CD14-positive monocyte (primary cell): ENCODE data around the gene IMMP2L. TPM values are rescaled to one million over a fixed set of nuclear protein-coding genes. Genes with fewer than 3 reads are reported as not detected.

Experiments used
- DNase-seq, 3 donors: peaks; one replicate each; pipeline ENCODE4 v3.0.0-alpha.2; 2011 to 2022
- H2AFZ ChIP-seq: 2 replicates; pipeline ENCODE4 v1.6.0; 2012; ENCODE audit warnings: mild to moderate bottlenecking, low read depth, low read length, inconsistent platforms; ENCODE audit not compliant: insufficient read depth, poor library complexity, severe bottlenecking
- H3K27ac ChIP-seq, 2 donors: 1 replicate in 1 of 2; 2 replicates in 1 of 2; pipeline ENCODE4 v1.5.1; 2012 to 2013; ENCODE audit warnings: low read length in 2 of 2, control low read depth in 1 of 2, inconsistent platforms in 1 of 2, low read depth in 1 of 2, mild to moderate bottlenecking in 1 of 2
- H3K27me3 ChIP-seq, 2 donors: one replicate each; pipeline versions ENCODE4 v1.6.0 to v1.6.1; 2011 to 2013; ENCODE audit warnings: low read length in 2 of 2; ENCODE audit not compliant: control insufficient read depth in 2 of 2, insufficient read depth in 2 of 2
- H3K36me3 ChIP-seq, 2 donors: replicated peaks in 1 of 2; 1 replicate in 1 of 2; 2 replicates in 1 of 2; pipeline versions ENCODE4 v1.5.1 to v1.6.1; 2012 to 2013; ENCODE audit warnings: low read length in 2 of 2, control low read depth in 1 of 2, inconsistent platforms in 1 of 2, mild to moderate bottlenecking in 1 of 2; ENCODE audit not compliant: insufficient read depth in 2 of 2, control insufficient read depth in 1 of 2
- H3K4me1 ChIP-seq, 2 donors: 1 replicate in 1 of 2; 2 replicates in 1 of 2; pipeline versions ENCODE4 v1.5.1 to v1.6.1; 2012 to 2013; ENCODE audit warnings: low read length in 2 of 2, control low read depth in 1 of 2, inconsistent platforms in 1 of 2, mild to moderate bottlenecking in 1 of 2, moderate library complexity in 1 of 2; ENCODE audit not compliant: insufficient read depth in 2 of 2, control insufficient read depth in 1 of 2
- H3K4me2 ChIP-seq: replicated peaks from 2 replicates; pipeline ENCODE3; 2012; ENCODE audit warnings: low read length, moderate library complexity, mild to moderate bottlenecking; ENCODE audit not compliant: poor library complexity, severe bottlenecking; ENCODE audit errors: extremely low read depth
- H3K4me3 ChIP-seq, 3 experiments: fragments of 200-600 bp in 1 of 3; sonication (generic) in 1 of 3; replicated peaks in 1 of 3; 1 replicate in 2 of 3; 2 replicates in 1 of 3; pipeline ENCODE4 v1.5.1; 2011 to 2013; ENCODE audit warnings: low read length in 3 of 3, mild to moderate bottlenecking in 3 of 3, control low read depth in 2 of 3, low read depth in 2 of 3, inconsistent platforms in 1 of 3, moderate library complexity in 1 of 3
- H3K79me2 ChIP-seq: 2 replicates; pipeline ENCODE4 v1.6.0; 2012; ENCODE audit warnings: mild to moderate bottlenecking, control low read depth, inconsistent platforms, low read length, moderate library complexity; ENCODE audit not compliant: insufficient read depth
- H3K9ac ChIP-seq: 2 replicates; pipeline ENCODE4 v1.6.0; 2017; ENCODE audit warnings: low read length, mild to moderate bottlenecking; ENCODE audit not compliant: insufficient read depth, poor library complexity, severe bottlenecking
- H3K9me3 ChIP-seq, 2 donors: replicated peaks in 1 of 2; 1 replicate in 1 of 2; 2 replicates in 1 of 2; pipeline versions ENCODE4 v1.5.1 to v1.6.1; 2012 to 2013; ENCODE audit warnings: low read length in 2 of 2, control low read depth in 1 of 2; ENCODE audit not compliant: control insufficient read depth in 1 of 2, insufficient read depth in 1 of 2
- H4K20me1 ChIP-seq: 2 replicates; pipeline ENCODE4 v1.6.0; 2012; ENCODE audit warnings: mild to moderate bottlenecking, low read length, control low read depth, moderate library complexity; ENCODE audit not compliant: insufficient read depth
- H3K27ac Mint-ChIP-seq, 7 donors: one replicate each; pipeline ENCODE4 v1.8.0; 2020; ENCODE audit warnings: mild to moderate bottlenecking in 7 of 7, mixed read lengths in 7 of 7, moderate library complexity in 6 of 7, inconsistent platforms in 2 of 7
- H3K27me3 Mint-ChIP-seq, 3 donors: one replicate each; pipeline ENCODE4 v1.8.0; 2021 to 2022; ENCODE audit warnings: low read depth in 3 of 3, mild to moderate bottlenecking in 3 of 3, mixed read lengths in 3 of 3, moderate library complexity in 3 of 3, inconsistent platforms in 1 of 3
- H3K36me3 Mint-ChIP-seq, 2 donors: one replicate each; pipeline ENCODE4 v1.8.0; 2020; ENCODE audit warnings: mixed read lengths in 2 of 2, inconsistent platforms in 1 of 2, mild to moderate bottlenecking in 1 of 2
- H3K4me1 Mint-ChIP-seq: one replicate; pipeline ENCODE4 v1.8.0; 2020; ENCODE audit warnings: mild to moderate bottlenecking, mixed read lengths
- H3K4me3 Mint-ChIP-seq, 2 donors: one replicate each; pipeline ENCODE4 v1.8.0; 2020; ENCODE audit warnings: mild to moderate bottlenecking in 2 of 2, mixed read lengths in 2 of 2, moderate library complexity in 1 of 2
- H3K9me3 Mint-ChIP-seq, 7 donors: one replicate each; pipeline ENCODE4 v1.8.0; 2020 to 2022; ENCODE audit warnings: mixed read lengths in 7 of 7, mild to moderate bottlenecking in 6 of 7, moderate library complexity in 6 of 7, inconsistent platforms in 2 of 7
- WGBS: methylation state at CpG from one replicate; pipeline ENCODE4 v1.1.5; 2013; ENCODE audit warnings: missing lambda C conversion rate; ENCODE audit not compliant: insufficient coverage; 5-methylcytosine and 5-hydroxymethylcytosine counted together
- intact Hi-C, 2 donors: fragments of 100-400 bp; cut with micrococcal nuclease; formaldehyde crosslinking; loops; one replicate each; pipeline versions ENCODE4 v1.15.0 to v1.15.1; 2023
- polyA plus RNA-seq, 3 donors: library from polyadenylated mRNA; depleted of rRNA in 1 of 3; unstranded in 2 of 3; stranded (reverse) in 1 of 3; fragments of 300-500 nt in 2 of 3; fragments of >200 nt in 1 of 3; fragmentation: Illumina TruSeq in 2 of 3; gene quantifications; 1 replicate in 2 of 3; 2 replicates in 1 of 3; pipeline ENCODE4 v1.2.3, GENCODE V29; 2012 to 2021
- TF ChIP-seq, protein P1 (sequence below): fragments of 200-600 bp; IDR thresholded peaks from one replicate; pipeline ENCODE4 v1.8.0; 2022; ENCODE audit warnings: antibody characterized with exemption, mild to moderate bottlenecking

Gene IMMP2L
- polyA plus RNA-seq, 3 donors, result 1.9 to 6.4 (median 6.2) TPM

- no peaks in the 10 kb centered on the region for H3K27me3 ChIP-seq
- H3K79me2 ChIP-seq, result no peaks in the 10 kb centered on the region
- peaks cover 0 to 1% (median 0%) of the 10 kb centered on the region in 7 donors for H3K9me3 Mint-ChIP-seq
- no peaks in the 10 kb centered on the region for H3K36me3 Mint-ChIP-seq
- TF ChIP-seq, protein P1, sequence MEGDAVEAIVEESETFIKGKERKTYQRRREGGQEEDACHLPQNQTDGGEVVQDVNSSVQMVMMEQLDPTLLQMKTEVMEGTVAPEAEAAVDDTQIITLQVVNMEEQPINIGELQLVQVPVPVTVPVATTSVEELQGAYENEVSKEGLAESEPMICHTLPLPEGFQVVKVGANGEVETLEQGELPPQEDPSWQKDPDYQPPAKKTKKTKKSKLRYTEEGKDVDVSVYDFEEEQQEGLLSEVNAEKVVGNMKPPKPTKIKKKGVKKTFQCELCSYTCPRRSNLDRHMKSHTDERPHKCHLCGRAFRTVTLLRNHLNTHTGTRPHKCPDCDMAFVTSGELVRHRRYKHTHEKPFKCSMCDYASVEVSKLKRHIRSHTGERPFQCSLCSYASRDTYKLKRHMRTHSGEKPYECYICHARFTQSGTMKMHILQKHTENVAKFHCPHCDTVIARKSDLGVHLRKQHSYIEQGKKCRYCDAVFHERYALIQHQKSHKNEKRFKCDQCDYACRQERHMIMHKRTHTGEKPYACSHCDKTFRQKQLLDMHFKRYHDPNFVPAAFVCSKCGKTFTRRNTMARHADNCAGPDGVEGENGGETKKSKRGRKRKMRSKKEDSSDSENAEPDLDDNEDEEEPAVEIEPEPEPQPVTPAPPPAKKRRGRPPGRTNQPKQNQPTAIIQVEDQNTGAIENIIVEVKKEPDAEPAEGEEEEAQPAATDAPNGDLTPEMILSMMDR, result no peak
- no peaks in the 10 kb centered on the region for H4K20me1 ChIP-seq
- H3K9ac ChIP-seq, result no peak overlapping the region
- no peaks in the 10 kb centered on the region for H3K27me3 Mint-ChIP-seq
- intact Hi-C loops, result no loop called here
- DNase-seq, result no peak
- H3K4me1 ChIP-seq, result no peaks in the 10 kb centered on the region
- no peak overlapping the region for H3K27ac Mint-ChIP-seq
- H3K4me1 Mint-ChIP-seq, result no peaks in the 10 kb centered on the region
- no peak overlapping the region for H3K4me3 ChIP-seq
- no peak overlapping the region for H3K4me2 ChIP-seq
- H3K36me3 ChIP-seq, result no peaks in the 10 kb centered on the region
- no peak overlapping the region for H3K27ac ChIP-seq
- H2AFZ ChIP-seq, result no peak overlapping the region
- H3K4me3 Mint-ChIP-seq, result no peak overlapping the region
- 79% methylated on average over 2 of the region's 4 CpGs for WGBS
- no peaks in the 10 kb centered on the region for H3K9me3 ChIP-seq
These were observed 267.8 kb downstream of the IMMP2L start for GRCh38 chr7:111294494-111294893.

- Histone ChIP-seq H3K9ac (no peak overlapping the region), H3K4me3 (no peak overlapping the region), H3K27ac (no peak overlapping the region), H3K4me2 (no peak overlapping the region), H3K4me1 (no peaks in the 10 kb centered on the region), H2AFZ (no peak overlapping the region), H3K27me3 (no peaks in the 10 kb centered on the region), H3K9me3 (no peaks in the 10 kb centered on the region), H3K79me2 (no peaks in the 10 kb centered on the region), H3K36me3 (no peaks in the 10 kb centered on the region), H4K20me1 (no peaks in the 10 kb centered on the region)
- H3K9me3 Mint-ChIP-seq, result peaks cover 0 to 12% (median 1%) of the 10 kb centered on the region in 7 donors
- no peak overlapping the region for H3K4me3 Mint-ChIP-seq
- no peaks in the 10 kb centered on the region for H3K36me3 Mint-ChIP-seq
- no peak overlapping the region for H3K27ac Mint-ChIP-seq
- WGBS, result 67% methylated on average over 1 of the region's 1 CpG
- no peaks in the 10 kb centered on the region for H3K4me1 Mint-ChIP-seq
- no peak for DNase-seq
- TF ChIP-seq, protein P1, result no peak
- no peaks in the 10 kb centered on the region for H3K27me3 Mint-ChIP-seq
- intact Hi-C loops, result no loop called here
These were observed 270.2 kb downstream of the IMMP2L start for GRCh38 chr7:111292026-111292470.
